SK-N-SH (cell line): ENCODE data around the gene ADH7.

Experiments
- ELF1 ChIP-seq: IDR thresholded peaks from 2 replicates; pipeline ENCODE4 v1.4.0; 2012
- EP300 ChIP-seq, 2 experiments: IDR thresholded peaks; 2 replicates each; pipeline versions ENCODE4 v1.4.0 to v1.6.1; 2012; ENCODE audit warnings: borderline replicate concordance in 1 of 2, low read depth in 1 of 2, low read length in 1 of 2
- GABPA ChIP-seq: IDR thresholded peaks from 2 replicates; pipeline ENCODE4 v1.4.0; 2012; ENCODE audit warnings: low read depth, mild to moderate bottlenecking
- POLR2AphosphoS5 ChIP-seq: IDR thresholded peaks from 2 replicates; pipeline ENCODE4 v1.6.1; 2012; ENCODE audit warnings: low read depth, low read length
- RAD21 ChIP-seq: IDR thresholded peaks from 2 replicates; pipeline ENCODE4 v1.6.1; 2012; ENCODE audit warnings: mild to moderate bottlenecking, low read length
- SIN3A ChIP-seq: IDR thresholded peaks from 2 replicates; pipeline ENCODE4 v1.6.1; 2012; ENCODE audit warnings: low read depth, mild to moderate bottlenecking, low read length, moderate library complexity, borderline replicate concordance
- TF ChIP-seq, protein P1 (sequence below): IDR thresholded peaks from 2 replicates; pipeline ENCODE4 v1.4.0; 2012; ENCODE audit warnings: low read depth, borderline replicate concordance
- TF ChIP-seq, protein P2 (sequence below): fragments of 200-600 bp; sonication (generic); IDR thresholded peaks from 2 replicates; pipeline ENCODE4 v1.6.1; 2017; ENCODE audit warnings: antibody characterized with exemption, mild to moderate bottlenecking, moderate library complexity
- TF ChIP-seq, protein P3 (sequence below): IDR thresholded peaks from 2 replicates; pipeline ENCODE4 v1.4.0; 2012; ENCODE audit warnings: low read depth
- TF ChIP-seq, protein P4 (sequence below): IDR thresholded peaks from 2 replicates; pipeline ENCODE4 v1.6.1; 2012; ENCODE audit warnings: mild to moderate bottlenecking, low read depth, low read length, moderate library complexity

DNA sequence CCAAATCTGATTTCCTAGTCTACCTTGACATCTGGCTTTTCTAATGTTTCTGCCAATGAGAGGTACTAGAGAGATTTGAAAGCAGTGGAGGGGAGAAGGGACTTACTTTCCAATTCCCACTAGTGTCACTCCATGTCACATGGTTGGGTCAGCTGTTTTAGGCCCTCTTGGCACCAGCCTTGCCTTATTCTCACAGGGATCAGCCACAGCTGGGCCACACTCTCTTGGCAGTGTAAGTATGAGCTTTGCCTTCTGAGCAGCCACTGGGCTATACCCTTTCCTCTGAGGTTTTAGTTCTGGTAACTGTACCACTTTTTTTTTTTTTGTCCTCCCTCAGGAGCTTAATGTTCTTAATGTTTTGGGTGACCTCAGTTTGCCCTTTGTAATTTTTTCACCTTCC lies 72.4 kb downstream of the ADH7 start:
- TF ChIP-seq, protein P1, sequence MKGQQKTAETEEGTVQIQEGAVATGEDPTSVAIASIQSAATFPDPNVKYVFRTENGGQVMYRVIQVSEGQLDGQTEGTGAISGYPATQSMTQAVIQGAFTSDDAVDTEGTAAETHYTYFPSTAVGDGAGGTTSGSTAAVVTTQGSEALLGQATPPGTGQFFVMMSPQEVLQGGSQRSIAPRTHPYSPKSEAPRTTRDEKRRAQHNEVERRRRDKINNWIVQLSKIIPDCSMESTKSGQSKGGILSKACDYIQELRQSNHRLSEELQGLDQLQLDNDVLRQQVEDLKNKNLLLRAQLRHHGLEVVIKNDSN, result no peak
- TF ChIP-seq, protein P2, sequence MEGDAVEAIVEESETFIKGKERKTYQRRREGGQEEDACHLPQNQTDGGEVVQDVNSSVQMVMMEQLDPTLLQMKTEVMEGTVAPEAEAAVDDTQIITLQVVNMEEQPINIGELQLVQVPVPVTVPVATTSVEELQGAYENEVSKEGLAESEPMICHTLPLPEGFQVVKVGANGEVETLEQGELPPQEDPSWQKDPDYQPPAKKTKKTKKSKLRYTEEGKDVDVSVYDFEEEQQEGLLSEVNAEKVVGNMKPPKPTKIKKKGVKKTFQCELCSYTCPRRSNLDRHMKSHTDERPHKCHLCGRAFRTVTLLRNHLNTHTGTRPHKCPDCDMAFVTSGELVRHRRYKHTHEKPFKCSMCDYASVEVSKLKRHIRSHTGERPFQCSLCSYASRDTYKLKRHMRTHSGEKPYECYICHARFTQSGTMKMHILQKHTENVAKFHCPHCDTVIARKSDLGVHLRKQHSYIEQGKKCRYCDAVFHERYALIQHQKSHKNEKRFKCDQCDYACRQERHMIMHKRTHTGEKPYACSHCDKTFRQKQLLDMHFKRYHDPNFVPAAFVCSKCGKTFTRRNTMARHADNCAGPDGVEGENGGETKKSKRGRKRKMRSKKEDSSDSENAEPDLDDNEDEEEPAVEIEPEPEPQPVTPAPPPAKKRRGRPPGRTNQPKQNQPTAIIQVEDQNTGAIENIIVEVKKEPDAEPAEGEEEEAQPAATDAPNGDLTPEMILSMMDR, result no peak
- TF ChIP-seq EP300 (IDR thresholded peaks at IDR 0.05; ENCODE audit: borderline replicate concordance in 1 of 2, low read depth in 1 of 2, low read length in 1 of 2) (no peak), POLR2AphosphoS5 (no peak), SIN3A (no peak), ELF1 (no peak), RAD21 (no peak), GABPA (no peak)
- TF ChIP-seq, protein P3, sequence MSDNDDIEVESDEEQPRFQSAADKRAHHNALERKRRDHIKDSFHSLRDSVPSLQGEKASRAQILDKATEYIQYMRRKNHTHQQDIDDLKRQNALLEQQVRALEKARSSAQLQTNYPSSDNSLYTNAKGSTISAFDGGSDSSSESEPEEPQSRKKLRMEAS, result no peak
- TF ChIP-seq, protein P4, sequence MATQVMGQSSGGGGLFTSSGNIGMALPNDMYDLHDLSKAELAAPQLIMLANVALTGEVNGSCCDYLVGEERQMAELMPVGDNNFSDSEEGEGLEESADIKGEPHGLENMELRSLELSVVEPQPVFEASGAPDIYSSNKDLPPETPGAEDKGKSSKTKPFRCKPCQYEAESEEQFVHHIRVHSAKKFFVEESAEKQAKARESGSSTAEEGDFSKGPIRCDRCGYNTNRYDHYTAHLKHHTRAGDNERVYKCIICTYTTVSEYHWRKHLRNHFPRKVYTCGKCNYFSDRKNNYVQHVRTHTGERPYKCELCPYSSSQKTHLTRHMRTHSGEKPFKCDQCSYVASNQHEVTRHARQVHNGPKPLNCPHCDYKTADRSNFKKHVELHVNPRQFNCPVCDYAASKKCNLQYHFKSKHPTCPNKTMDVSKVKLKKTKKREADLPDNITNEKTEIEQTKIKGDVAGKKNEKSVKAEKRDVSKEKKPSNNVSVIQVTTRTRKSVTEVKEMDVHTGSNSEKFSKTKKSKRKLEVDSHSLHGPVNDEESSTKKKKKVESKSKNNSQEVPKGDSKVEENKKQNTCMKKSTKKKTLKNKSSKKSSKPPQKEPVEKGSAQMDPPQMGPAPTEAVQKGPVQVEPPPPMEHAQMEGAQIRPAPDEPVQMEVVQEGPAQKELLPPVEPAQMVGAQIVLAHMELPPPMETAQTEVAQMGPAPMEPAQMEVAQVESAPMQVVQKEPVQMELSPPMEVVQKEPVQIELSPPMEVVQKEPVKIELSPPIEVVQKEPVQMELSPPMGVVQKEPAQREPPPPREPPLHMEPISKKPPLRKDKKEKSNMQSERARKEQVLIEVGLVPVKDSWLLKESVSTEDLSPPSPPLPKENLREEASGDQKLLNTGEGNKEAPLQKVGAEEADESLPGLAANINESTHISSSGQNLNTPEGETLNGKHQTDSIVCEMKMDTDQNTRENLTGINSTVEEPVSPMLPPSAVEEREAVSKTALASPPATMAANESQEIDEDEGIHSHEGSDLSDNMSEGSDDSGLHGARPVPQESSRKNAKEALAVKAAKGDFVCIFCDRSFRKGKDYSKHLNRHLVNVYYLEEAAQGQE, result no peak
